Adipocyte (in vitro differentiated cells): ENCODE results near the gene TNS3.

Experiments used
- DNase-seq: peaks from one replicate; pipeline ENCODE4 v3.0.0-alpha.2; 2015; ENCODE audit warnings: low read depth
- H3K27me3 ChIP-seq: replicated peaks from 2 replicates; pipeline ENCODE4 v1.7.0; 2013; ENCODE audit warnings: mild to moderate bottlenecking, low read length, moderate library complexity; ENCODE audit not compliant: control insufficient read depth, insufficient read depth
- H3K36me3 ChIP-seq: 2 replicates; pipeline ENCODE4 v1.7.0; 2013; ENCODE audit warnings: low read length, mild to moderate bottlenecking, moderate library complexity; ENCODE audit not compliant: control insufficient read depth, insufficient read depth, severe bottlenecking
- H3K4me1 ChIP-seq: 2 replicates; pipeline ENCODE4 v1.7.0; 2013; ENCODE audit warnings: mild to moderate bottlenecking, low read length, moderate library complexity; ENCODE audit not compliant: control insufficient read depth, insufficient read depth
- H3K4me3 ChIP-seq: 2 replicates; pipeline ENCODE4 v1.7.0; 2013; ENCODE audit warnings: mild to moderate bottlenecking, low read length, moderate library complexity
- H3K9ac ChIP-seq: 2 replicates; pipeline ENCODE4 v1.7.0; 2013; ENCODE audit warnings: mild to moderate bottlenecking, low read length, moderate library complexity
- H3K9me3 ChIP-seq: 2 replicates; pipeline ENCODE4 v1.7.0; 2013; ENCODE audit warnings: mild to moderate bottlenecking, low read length, moderate library complexity; ENCODE audit not compliant: control insufficient read depth

Gene TNS3

DNA sequence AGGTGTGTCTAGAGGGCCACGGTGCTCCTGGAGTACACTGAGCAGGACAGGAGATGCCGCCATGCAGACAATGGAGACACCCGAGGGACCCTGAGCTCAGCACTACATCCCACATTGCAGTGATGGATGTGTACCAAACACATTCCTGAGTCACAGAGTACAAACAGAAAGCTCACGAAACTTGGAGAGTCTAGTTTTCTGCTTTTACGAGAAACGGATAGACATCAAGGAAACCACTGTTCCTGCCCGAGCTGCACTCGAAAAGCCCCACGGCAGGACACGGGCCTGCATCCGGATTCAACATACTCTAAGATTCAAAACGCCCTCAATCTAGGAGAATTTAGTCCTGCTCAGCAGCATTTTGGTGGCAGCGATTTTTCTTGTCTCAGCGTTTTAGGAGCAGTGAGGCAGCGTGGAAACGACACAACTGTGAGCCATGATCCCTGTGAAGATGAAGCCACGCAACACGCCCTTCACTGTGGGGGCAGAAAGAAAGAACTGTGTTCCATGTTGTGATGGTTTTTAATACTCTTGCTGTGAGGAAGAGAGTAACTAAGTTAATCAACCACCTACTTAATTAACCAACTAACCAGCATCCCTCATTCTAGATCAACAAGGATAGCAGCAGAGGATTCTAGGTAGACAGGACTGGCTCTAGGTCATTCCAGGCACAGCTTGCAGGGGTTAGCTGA lies 3.2 kb downstream of the TNS3 start:
- H3K4me1 ChIP-seq: peaks cover 73% of the 10 kb centered on the region
- no peak for DNase-seq

DNA sequence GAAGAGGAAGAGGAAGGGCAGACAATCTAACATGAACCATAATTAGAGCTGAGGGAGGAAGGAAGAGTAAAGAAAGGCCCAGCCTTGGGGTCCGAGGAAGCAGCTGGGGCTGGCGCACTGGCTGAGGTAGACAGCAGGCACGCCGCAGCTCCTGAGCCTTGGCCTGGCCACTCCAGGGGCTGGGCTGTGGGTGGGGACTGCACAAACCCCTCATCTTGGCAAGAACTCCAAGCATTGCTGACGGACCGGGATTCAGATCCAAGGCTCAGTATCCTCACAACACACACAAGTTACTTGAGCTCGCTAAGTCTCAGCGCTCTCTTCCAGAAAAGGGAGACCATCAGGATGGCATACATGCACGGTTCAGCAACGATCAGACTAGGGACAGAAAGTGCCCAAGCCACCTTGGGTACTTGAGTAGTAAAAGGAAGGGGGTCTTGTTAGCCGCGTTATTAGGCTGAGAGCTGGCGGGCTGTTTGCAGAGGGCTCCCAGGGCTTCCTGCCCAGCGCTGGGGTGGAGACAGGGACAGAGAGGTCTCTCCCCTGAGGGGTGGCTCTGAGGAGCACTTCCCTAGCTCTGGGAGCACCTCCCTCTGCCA lies 4.5 kb downstream of the TNS3 start:
- DNase-seq: no peak
- no peaks in the 10 kb centered on the region for H3K27me3 ChIP-seq
- H3K4me3 ChIP-seq: peak overlapping the region; percentile 58
- peak overlapping the region; percentile 69 for H3K9ac ChIP-seq
- H3K9me3 ChIP-seq: no peaks in the 10 kb centered on the region
- peaks cover 71% of the 10 kb centered on the region for H3K4me1 ChIP-seq
- no peaks in the 10 kb centered on the region for H3K36me3 ChIP-seq

More for the DNA sequence above, 3.2 kb downstream of the TNS3 start:
- Histone ChIP-seq H3K9me3 (no peaks in the 10 kb centered on the region), H3K27me3 (no peaks in the 10 kb centered on the region), H3K9ac (peak overlapping the region; percentile 73), H3K4me3 (peak overlapping the region; percentile 8), H3K36me3 (no peaks in the 10 kb centered on the region)

DNA sequence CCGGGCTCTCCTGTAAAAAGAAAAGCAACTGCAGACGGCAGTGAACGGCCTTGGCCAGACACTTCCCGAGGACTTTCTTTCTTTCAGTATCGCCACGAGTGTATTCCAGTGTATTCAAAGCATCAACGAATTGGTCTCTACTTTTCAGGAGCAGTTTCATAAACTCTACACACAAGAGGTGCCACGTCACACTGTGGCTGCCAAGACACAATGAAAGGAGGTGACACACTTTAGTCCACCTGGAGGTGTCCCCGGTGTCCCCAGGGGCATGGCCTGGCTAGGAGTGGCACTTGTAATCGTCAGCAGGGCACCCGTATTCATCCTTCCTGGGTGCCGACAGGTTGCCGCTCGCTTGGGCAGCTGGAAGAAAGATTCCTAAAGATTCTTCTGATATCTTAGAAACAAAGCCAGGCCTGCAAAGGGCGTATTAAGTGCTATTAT lies 5.0 kb downstream of the TNS3 start:
- H3K36me3 ChIP-seq: no peaks in the 10 kb centered on the region
- DNase-seq: no peak
- no peaks in the 10 kb centered on the region for H3K27me3 ChIP-seq
- H3K9ac ChIP-seq: peak overlapping the region; percentile 69
- H3K4me1 ChIP-seq: peaks cover 67% of the 10 kb centered on the region
- no peaks in the 10 kb centered on the region for H3K9me3 ChIP-seq
- peak overlapping the region; percentile 58 for H3K4me3 ChIP-seq

DNA sequence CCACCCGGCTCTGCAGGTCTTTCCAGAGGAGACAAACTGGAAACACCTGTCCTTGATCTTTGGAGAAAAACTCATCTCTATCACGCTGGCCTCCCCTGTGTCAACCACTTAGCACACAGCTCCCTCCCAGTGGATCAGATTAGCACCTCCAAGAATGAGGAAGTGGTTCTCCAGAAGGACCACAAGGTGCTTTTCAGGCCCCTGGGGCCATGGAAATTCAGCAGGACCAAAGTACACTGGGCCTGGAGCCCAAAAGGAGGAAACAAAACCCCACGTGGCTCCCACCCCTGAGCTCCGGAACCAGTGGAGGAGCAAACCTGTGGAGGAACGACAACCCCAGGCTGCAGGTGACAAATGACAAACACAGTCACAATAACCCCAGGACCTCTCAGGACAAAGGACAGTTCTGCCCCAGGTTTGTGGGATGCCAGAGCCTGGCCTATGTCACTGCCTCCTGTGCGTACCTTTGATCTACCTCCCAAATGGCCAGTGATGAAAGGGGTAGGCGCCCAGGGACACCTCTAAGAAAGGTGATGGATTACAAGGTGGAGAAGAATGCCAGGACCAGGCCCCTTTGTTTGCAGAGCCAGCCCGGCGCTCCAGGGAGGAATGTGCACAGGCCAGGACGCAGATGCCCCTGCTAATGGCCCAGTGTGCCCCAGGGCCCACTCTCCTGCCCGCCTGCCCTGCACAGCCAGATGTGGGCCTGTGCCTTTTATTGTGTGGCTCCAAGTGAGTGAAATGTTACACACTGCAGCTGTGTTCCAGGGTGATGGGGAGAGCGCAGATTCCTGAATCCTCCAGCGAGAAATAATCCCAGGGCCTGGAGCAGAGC lies 5.7 kb downstream of the TNS3 start:
- Histone ChIP-seq H3K36me3 (no peaks in the 10 kb centered on the region), H3K4me1 (peaks cover 74% of the 10 kb centered on the region), H3K9me3 (no peaks in the 10 kb centered on the region), H3K4me3 (peak overlapping the region; percentile 58), H3K27me3 (no peaks in the 10 kb centered on the region), H3K9ac (peak overlapping the region; percentile 69)
- DNase-seq: no peak

DNA sequence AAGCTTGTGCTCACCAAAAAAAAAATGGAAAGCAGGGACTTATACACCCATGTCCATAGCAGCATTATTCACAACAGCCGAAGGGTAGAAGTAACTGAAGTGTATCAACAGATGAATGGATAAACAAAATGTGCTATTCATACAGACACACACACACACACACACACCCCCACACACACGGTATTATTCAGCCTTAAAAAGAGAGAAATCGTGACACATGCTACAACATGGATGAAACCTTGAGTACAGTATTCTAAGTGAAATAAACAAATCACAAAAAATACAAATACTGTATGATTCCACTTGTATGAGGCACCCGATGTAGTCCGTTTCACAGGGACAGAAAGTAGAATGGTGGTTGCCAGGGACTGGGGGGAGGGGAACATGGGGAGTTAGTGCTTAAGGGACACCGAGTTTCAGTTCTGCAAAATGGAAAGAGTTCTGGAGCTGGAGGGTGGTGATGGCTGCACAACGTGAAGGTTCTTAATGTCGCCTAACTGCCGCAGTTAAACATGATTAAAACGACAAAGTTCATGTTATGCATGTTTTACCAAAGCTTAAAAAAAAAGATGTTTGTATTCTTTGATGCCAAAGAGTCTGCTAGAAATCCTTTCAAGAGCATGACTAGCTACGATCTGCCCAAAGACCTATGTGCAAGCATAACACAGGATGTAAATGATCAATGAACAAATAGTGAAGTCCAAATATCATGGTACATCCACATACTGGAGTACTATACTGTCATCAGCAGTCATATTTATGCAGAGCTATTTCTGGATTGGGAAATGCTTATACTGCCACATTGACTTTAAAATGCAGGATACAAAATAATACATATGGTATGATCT lies 7.2 kb downstream of the TNS3 start:
- H3K4me1 ChIP-seq: peaks cover 77% of the 10 kb centered on the region
- H3K9me3 ChIP-seq: no peaks in the 10 kb centered on the region
- H3K36me3 ChIP-seq: no peaks in the 10 kb centered on the region
- DNase-seq: no peak
- H3K27me3 ChIP-seq: no peaks in the 10 kb centered on the region
- peak overlapping the region; percentile 50 for H3K9ac ChIP-seq
- peak overlapping the region; percentile 35 for H3K4me3 ChIP-seq

DNA sequence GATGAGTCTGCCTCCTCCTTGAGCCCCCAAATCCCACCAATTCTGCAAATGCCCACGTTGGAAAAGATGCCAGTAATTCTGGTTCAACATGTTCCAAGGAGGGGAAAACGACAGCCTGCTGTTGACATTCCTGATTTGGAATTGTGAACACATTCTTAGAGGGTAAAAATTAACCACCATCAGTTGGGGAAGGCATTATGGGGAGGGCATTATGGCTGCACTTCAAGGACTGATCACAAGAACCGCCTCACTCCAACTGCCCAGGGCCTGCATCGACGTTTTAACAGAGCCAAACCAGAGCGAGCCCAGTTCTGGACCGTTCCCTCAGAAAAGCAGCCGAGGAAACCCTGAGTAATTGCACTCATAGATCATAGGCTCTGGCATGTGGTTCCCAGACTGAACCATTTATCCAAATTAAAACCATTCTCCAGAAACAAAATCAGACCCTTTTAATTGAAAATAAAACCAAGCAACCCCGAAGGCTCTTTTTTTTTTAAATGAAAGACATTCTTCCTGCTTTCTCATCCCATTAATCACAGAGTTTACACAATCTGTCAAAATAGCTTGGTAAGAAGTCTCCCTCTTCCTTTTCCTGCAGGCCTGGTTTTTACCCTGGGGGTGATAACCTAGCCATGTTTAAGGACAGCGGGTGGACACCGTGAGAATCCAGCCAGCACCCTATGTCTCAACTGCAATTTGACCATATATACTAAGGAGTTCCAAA lies 8.0 kb downstream of the TNS3 start:
- Histone ChIP-seq H3K36me3 (no peaks in the 10 kb centered on the region), H3K9ac (peak overlapping the region; percentile 50), H3K27me3 (no peaks in the 10 kb centered on the region), H3K4me3 (peak overlapping the region; percentile 35), H3K9me3 (no peaks in the 10 kb centered on the region), H3K4me1 (peaks cover 69% of the 10 kb centered on the region)
- peak; percentile 94 for DNase-seq

DNA sequence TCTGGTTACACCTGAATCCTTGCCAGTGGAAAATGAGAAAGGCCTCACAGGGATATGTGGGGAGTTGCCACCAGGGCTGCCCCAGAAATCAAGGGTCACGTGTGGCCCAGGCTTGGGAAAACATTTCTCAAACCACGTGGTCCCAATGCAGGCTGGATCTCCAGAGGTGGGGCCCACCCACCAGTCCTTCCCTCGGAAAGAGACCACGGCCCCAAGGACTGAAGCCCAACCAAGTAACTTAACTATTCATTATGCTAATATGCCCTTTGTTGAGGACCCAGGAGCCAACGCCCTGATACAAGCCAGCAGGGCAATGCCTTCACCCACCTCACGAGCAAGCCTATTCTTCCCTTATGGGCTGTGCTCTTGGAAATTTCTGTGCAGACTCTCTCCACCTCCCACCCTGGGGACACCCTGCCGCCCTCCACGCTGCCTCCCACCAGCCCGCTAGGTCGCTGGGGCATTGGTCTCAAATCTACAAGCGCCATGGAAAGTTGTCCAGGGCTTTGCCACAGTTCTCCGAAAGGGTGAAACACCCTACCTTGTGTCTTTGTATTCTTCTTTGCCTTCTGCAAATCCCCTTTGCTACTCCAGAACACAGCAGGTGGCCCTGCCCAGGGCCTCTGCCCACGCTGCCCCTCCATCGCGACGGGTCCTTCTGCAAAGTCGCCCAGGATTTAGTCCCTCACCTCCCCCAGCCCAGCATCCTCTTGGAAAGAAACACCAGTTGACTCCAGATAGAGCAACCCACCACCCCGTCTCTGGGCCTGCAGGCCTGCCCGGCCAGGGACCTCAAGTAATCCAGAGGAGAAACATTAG lies 8.8 kb downstream of the TNS3 start:
- no peaks in the 10 kb centered on the region for H3K9me3 ChIP-seq
- H3K9ac ChIP-seq: peak overlapping the region; percentile 50
- no peak for DNase-seq
- H3K4me3 ChIP-seq: no peak overlapping the region
- H3K36me3 ChIP-seq: no peaks in the 10 kb centered on the region
- H3K4me1 ChIP-seq: peaks cover 64% of the 10 kb centered on the region
- no peaks in the 10 kb centered on the region for H3K27me3 ChIP-seq

DNA sequence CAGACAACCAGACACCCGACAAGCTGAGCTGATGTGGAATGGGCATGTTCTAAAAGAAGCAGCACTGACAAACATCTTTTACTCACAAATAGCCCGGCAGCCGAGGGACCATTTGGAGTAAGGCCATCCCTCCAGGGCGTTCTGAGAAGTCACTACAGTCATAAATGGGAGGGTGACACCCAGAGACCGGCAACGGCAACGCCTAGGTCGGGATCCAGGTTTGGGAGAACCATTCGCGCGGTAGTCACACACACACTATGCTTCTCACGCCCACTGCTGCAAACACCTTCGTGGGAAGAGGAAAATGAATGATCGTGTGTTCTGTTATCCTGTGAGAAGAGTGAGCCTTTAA lies 9.8 kb downstream of the TNS3 start:
- no peaks in the 10 kb centered on the region for H3K27me3 ChIP-seq
- DNase-seq: no peak
- H3K4me3 ChIP-seq: no peak overlapping the region
- no peaks in the 10 kb centered on the region for H3K36me3 ChIP-seq
- H3K9me3 ChIP-seq: no peaks in the 10 kb centered on the region
- peak overlapping the region; percentile 44 for H3K9ac ChIP-seq
- H3K4me1 ChIP-seq: peaks cover 53% of the 10 kb centered on the region

DNA sequence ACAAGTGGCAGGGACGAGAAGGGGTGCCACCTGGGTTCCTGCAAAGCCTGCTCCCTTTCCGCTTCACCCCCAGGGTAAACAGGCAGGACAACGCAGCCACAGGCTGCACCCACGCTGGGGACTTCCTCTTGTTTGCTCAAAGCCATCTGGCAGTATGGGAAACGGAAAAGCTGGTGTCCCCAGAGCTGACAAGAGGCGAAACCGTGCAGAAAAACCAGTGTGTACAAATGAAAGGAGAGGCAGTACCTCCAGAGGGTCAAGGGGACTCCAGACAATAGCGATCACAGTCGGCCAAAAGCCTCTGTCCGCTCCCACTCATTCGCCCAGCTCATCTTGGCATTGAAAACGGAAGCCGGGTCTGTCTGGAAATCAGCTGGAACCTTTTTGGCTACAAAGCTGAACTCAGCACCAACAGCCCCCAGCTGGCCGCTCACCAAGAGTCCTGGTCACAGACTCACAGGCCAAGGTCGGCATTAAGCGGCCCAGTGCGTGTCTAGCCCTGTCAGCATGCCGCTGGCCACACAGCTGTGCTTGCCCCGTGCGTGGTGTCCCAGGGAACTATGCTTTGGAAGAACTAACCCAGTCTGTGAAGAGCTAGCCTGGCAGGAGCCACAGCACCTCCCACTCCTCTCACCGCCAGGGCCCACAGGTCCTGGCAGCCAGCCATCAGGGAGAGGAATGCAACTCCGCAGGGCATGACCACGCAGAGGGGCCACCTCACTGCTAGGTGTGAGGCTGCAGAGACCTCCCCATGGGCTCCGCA lies 10.4 kb downstream of the TNS3 start:
- Histone ChIP-seq H3K9ac (peak overlapping the region; percentile 44), H3K36me3 (no peaks in the 10 kb centered on the region), H3K9me3 (no peaks in the 10 kb centered on the region), H3K4me1 (peaks cover 48% of the 10 kb centered on the region), H3K27me3 (no peaks in the 10 kb centered on the region), H3K4me3 (no peak overlapping the region)
- DNase-seq: peak; percentile 76
